ENCODE measurements around the gene TOM1L1. TPM values are rescaled to one million over a fixed set of nuclear protein-coding genes. Genes with fewer than 3 reads are reported as not detected.
"Not testable (repeated sequence)": the region's sequence is repeated elsewhere in the genome, so short reads cannot be mapped to it uniquely, and the experiment has no call there.

The TOM1L1 gene
- total RNA-seq, 1 experiment from 2014 or later: 46.8 TPM

- H3K4me1 Mint-ChIP-seq (ENCODE audit: low read depth, unreplicated experiment): no peaks in the 10 kb centered on the region
- intact Hi-C loops (cut with micrococcal nuclease; ENCODE audit: unreplicated experiment): no loop called here
- TF ChIP-seq CTCF (IDR thresholded peaks at IDR 0.05; ENCODE audit: unreplicated experiment): no peak
- H3K9me3 Mint-ChIP-seq (ENCODE audit: low read depth, unreplicated experiment): no peaks in the 10 kb centered on the region
- H3K27me3 Mint-ChIP-seq (ENCODE audit: unreplicated experiment): peaks cover 16% of the 10 kb centered on the region
- DNase-seq: no peak
- H3K4me3 Mint-ChIP-seq (ENCODE audit: low read depth, unreplicated experiment): no peak overlapping the region
- CTCF ChIA-PET: no interaction called here
- BruUV-seq (replicated peaks): no TSS peak
- no peak overlapping the region for H3K27ac Mint-ChIP-seq (ENCODE audit: unreplicated experiment)
- no peaks in the 10 kb centered on the region for H3K36me3 Mint-ChIP-seq (ENCODE audit: insufficient read depth, unreplicated experiment)
These were observed 33.0 kb upstream of the TOM1L1 start for GRCh38 chr17:54867634-54868033.

GRCh38 chr17:54870671-54871175 is 29.9 kb upstream of the TOM1L1 start:
- Mint-ChIP-seq H3K27me3 (ENCODE audit: unreplicated experiment) (peaks cover under 1% of the 10 kb centered on the region), H3K27ac (ENCODE audit: unreplicated experiment) (no peak overlapping the region), H3K9me3 (ENCODE audit: low read depth, unreplicated experiment) (no peaks in the 10 kb centered on the region), H3K4me3 (ENCODE audit: low read depth, unreplicated experiment) (no peak overlapping the region), H3K36me3 (ENCODE audit: insufficient read depth, unreplicated experiment) (no peaks in the 10 kb centered on the region), H3K4me1 (ENCODE audit: low read depth, unreplicated experiment) (no peaks in the 10 kb centered on the region)
- TF ChIP-seq CTCF (IDR thresholded peaks at IDR 0.05; ENCODE audit: unreplicated experiment): no peak
- no TSS peak for BruUV-seq (replicated peaks)
- CTCF ChIA-PET: interaction anchor here (0.7 kb wide), 1 partner anchor 31 kb away, joined by 5 read pairs; no protein-coding TSS in a partner anchor
- no peak for DNase-seq
- intact Hi-C loops (cut with micrococcal nuclease; ENCODE audit: unreplicated experiment): no loop called here

- H3K9me3 Mint-ChIP-seq (ENCODE audit: low read depth, unreplicated experiment): not testable (repeated sequence)
- H3K27me3 Mint-ChIP-seq (ENCODE audit: unreplicated experiment): peaks cover 14% of the 10 kb centered on the region
These were observed 24.7 kb upstream of the TOM1L1 start for GRCh38 chr17:54875906-54876305.

GRCh38 chr17:54876656-54877195 is 23.9 kb upstream of the TOM1L1 start:
- TF ChIP-seq CTCF (IDR thresholded peaks at IDR 0.05; ENCODE audit: unreplicated experiment): no peak
- intact Hi-C loops (cut with micrococcal nuclease; ENCODE audit: unreplicated experiment): no loop called here
- CTCF ChIA-PET: no interaction called here
- H3K4me1 Mint-ChIP-seq (ENCODE audit: low read depth, unreplicated experiment): no peaks in the 10 kb centered on the region
- H3K4me3 Mint-ChIP-seq (ENCODE audit: low read depth, unreplicated experiment): no peak overlapping the region
- DNase-seq: no peak
- H3K27me3 Mint-ChIP-seq (ENCODE audit: unreplicated experiment): peaks cover 14% of the 10 kb centered on the region
- no TSS peak for BruUV-seq (replicated peaks)
- peaks cover 6% of the 10 kb centered on the region for H3K9me3 Mint-ChIP-seq (ENCODE audit: low read depth, unreplicated experiment)
- H3K36me3 Mint-ChIP-seq (ENCODE audit: insufficient read depth, unreplicated experiment): no peaks in the 10 kb centered on the region
- no peak overlapping the region for H3K27ac Mint-ChIP-seq (ENCODE audit: unreplicated experiment)

More at GRCh38 chr17:54875906-54876305, 24.7 kb upstream of the TOM1L1 start:
- CTCF ChIA-PET; H3K36me3 Mint-ChIP-seq (ENCODE audit: insufficient read depth, unreplicated experiment); H3K4me3 Mint-ChIP-seq (ENCODE audit: low read depth, unreplicated experiment); H3K4me1 Mint-ChIP-seq (ENCODE audit: low read depth, unreplicated experiment); DNase-seq; intact Hi-C loops (cut with micrococcal nuclease; ENCODE audit: unreplicated experiment); H3K27ac Mint-ChIP-seq (ENCODE audit: unreplicated experiment); BruUV-seq (replicated peaks): not testable (repeated sequence)

GRCh38 chr17:54881255-54881972 is 19.2 kb upstream of the TOM1L1 start:
- no peak for DNase-seq
- intact Hi-C loops (cut with micrococcal nuclease; ENCODE audit: unreplicated experiment): no loop called here
- no peaks in the 10 kb centered on the region for H3K36me3 Mint-ChIP-seq (ENCODE audit: insufficient read depth, unreplicated experiment)
- no peak overlapping the region for H3K27ac Mint-ChIP-seq (ENCODE audit: unreplicated experiment)
- no peak for TF ChIP-seq CTCF (IDR thresholded peaks at IDR 0.05; ENCODE audit: unreplicated experiment)
- no TSS peak for BruUV-seq (replicated peaks)
- peaks cover 14% of the 10 kb centered on the region for H3K27me3 Mint-ChIP-seq (ENCODE audit: unreplicated experiment)
- peaks cover 6% of the 10 kb centered on the region for H3K9me3 Mint-ChIP-seq (ENCODE audit: low read depth, unreplicated experiment)
- CTCF ChIA-PET: no interaction called here
- no peak overlapping the region for H3K4me3 Mint-ChIP-seq (ENCODE audit: low read depth, unreplicated experiment)
- H3K4me1 Mint-ChIP-seq (ENCODE audit: low read depth, unreplicated experiment): no peaks in the 10 kb centered on the region

Data from Calu3 (cell line).